Left hindlimb (tissue), 1 donor: Measurements from ENCODE around the gene KRTAP3-3.

Source experiments
- DNase-seq: peaks from one replicate; pipeline ENCODE4 v3.0.0-alpha.2; 2018

KRTAP3-3 gene

GRCh38 chr17:40956401-40957254 is 37.3 kb downstream of the KRTAP3-3 start:
- DNase-seq, result no peak

- DNase-seq, result no peak
These were observed 40.1 kb downstream of the KRTAP3-3 start for GRCh38 chr17:40953881-40954280.

DNA sequence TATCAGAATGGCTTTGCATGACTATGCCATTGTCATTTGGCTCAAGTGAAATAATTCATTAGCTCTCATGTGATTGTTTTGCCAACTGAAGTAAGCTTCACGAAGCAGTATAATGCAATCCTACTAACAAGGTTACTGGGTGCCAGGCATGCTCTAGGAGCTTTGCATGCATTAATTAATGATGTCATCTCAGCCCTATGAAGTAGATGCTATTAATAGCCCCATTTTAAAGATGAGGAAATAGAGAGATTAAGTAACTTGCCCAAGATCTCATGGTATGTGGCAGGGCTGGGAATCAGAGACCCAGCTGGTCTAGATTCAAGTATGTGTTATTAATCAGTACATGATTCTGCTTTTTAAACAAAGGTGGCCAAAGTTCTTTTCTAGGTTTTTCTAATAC is 41.3 kb downstream of the KRTAP3-3 start:
- no peak for DNase-seq

GRCh38 chr17:40952154-40952553 is 41.8 kb downstream of the KRTAP3-3 start:
- no peak for DNase-seq

DNA sequence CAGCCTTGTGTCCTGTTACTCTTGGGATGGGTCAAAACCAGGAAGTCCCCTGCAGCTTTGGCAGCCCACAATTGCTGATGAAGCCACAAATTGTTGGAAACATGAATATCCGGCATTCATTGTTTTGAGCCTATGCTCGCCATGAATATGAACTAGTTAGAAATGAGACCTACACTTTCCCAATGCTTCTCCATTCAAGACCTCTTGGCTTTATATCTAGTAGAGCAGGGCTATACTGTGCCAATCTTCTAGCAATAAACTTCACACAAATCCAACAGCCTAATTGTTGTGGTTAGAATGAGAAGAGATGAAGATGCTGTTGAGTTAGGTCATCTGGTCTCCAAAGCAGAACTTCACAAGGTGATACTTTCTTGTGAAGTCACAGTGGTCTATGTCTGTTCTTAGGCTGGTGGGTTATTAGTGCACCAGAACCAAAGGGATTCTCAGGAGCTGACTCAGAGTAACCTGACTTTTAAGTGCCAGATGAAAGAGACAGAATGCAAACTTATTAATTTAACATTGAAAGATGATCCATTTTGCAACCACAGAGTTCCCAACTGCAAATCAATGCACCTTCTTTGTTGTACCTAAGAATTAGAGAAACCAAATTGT is 42.8 kb downstream of the KRTAP3-3 start:
- no peak for DNase-seq

DNA sequence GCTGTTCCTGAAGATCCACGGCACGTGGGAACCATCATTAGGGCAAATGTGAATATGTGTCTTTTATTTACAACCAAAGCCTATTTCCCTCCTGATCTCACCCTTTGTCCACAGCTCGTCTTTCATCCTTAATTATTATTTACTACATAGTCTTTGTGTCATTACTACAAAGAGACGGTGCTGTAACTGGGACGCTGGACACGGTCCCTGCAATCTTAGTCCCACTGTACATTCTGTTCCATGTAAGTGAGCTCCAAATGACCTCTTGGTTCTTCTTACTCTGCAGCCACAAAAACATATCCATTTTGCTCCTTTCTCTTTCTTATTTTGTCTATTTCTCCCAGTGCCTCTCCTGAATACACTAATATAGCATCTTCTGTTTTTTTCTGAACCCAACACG is 43.8 kb downstream of the KRTAP3-3 start:
- no peak for DNase-seq

GRCh38 chr17:40949418-40949817 is 44.5 kb downstream of the KRTAP3-3 start:
- DNase-seq, result no peak

- no peak for DNase-seq
These were observed 46.0 kb downstream of the KRTAP3-3 start for GRCh38 chr17:40947929-40948328.

DNA sequence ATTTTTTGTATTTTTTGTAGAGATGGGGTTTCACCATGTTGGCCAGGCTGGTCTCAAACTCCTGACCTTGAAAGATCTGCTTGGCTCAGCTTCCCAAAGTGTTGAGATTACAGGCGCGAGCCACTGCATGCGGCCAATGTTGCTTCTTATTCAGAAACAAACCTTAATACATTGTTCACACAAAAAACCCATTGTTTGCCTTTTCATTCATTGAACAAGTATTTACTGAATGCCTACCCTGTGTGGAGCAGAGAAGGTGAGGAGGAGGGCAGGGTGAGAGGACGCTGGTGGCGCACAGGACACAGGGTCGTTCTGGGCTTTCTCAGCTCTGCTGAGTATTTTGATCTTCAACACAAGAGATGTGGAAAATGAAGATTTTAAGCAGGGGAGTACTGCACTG is 48.5 kb downstream of the KRTAP3-3 start:
- DNase-seq, result no peak

DNA sequence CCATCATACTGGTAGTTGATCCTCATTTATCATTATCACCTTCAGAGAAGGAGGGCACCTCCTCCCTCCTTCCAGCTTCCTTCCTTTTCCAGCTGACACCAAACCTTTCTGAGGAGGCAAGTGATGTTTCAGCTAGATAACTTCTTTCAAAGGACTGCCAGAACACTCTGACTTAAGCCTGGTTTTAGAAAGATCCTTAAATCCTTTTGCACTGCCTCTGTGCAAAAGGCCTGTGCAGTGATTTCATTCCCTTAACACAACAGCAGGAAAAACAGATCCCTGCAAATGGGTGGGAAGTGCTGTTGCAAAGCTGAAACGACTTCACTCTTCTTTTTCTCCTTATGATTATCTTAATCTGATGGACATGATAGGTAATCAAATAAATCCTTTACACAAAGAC is 49.4 kb downstream of the KRTAP3-3 start:
- no peak for DNase-seq
